Ishikawa (cell line): ENCODE data around the gene ZNF691.

ENCODE experiments used
- CEBPB ChIP-seq: IDR thresholded peaks from 2 replicates; pipeline ENCODE4 v1.6.1; 2012
- CREB1 ChIP-seq: IDR thresholded peaks from 2 replicates; pipeline ENCODE4 v1.6.1; 2012; ENCODE audit warnings: low read depth
- EGR1 ChIP-seq: IDR thresholded peaks from 2 replicates; pipeline ENCODE4 v1.6.1; 2012
- EP300 ChIP-seq: IDR thresholded peaks from 2 replicates; pipeline ENCODE4 v1.6.1; 2012; ENCODE audit warnings: borderline replicate concordance
- FOXM1 ChIP-seq: IDR thresholded peaks from 2 replicates; pipeline ENCODE4 v1.6.1; 2012; ENCODE audit warnings: low read depth, borderline replicate concordance
- RAD21 ChIP-seq: IDR thresholded peaks from 2 replicates; pipeline ENCODE4 v1.6.1; 2012; ENCODE audit warnings: low read depth
- TAF1 ChIP-seq: IDR thresholded peaks from 2 replicates; pipeline ENCODE4 v1.6.1; 2012; ENCODE audit warnings: low read depth, mild to moderate bottlenecking
- TCF12 ChIP-seq: IDR thresholded peaks from 2 replicates; pipeline ENCODE4 v1.6.1; 2012; ENCODE audit warnings: low read depth
- TEAD4 ChIP-seq: IDR thresholded peaks from 2 replicates; pipeline ENCODE4 v1.6.1; 2012
- YY1 ChIP-seq: IDR thresholded peaks from 2 replicates; pipeline ENCODE4 v1.6.1; 2012; ENCODE audit warnings: low read depth
- ZBTB7A ChIP-seq: IDR thresholded peaks from 2 replicates; pipeline ENCODE4 v1.6.1; 2012; ENCODE audit warnings: low read depth
- TF ChIP-seq, protein P1 (sequence below): IDR thresholded peaks from 2 replicates; pipeline ENCODE4 v1.6.1; 2012
- TF ChIP-seq, protein P2 (sequence below): IDR thresholded peaks from 2 replicates; pipeline ENCODE4 v1.6.1; 2012

DNA sequence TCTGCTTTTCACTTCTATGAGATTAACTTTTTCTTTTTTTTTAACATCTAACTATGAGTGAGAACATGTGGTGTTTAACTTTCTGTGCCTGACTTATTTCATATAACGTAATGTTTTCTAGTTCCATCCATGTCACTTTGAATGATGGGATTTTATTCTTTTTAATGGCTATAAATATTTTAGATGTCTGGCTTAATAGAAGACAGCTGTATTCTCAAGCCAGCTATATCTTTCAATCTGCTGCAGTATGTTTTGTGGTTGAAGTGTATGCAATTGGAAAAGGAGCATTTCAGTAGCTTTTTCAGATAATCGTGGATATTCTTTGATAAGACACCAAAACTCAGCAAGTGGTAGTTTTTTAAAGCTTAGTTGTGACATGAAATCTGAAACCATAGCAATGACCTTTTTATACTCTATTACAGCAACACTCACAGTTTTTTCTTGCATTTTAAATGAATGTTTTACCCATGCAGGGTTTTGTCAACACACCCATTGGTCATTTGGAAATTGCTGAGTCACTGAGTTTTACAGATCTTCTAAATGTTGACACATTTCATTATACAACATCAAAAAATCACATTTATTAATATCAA lies 23.5 kb upstream of the ZNF691 start:
- no peak for TF ChIP-seq EP300
- TF ChIP-seq CREB1, result no peak
- no peak for TF ChIP-seq CEBPB
- TF ChIP-seq, protein P1, sequence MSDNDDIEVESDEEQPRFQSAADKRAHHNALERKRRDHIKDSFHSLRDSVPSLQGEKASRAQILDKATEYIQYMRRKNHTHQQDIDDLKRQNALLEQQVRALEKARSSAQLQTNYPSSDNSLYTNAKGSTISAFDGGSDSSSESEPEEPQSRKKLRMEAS, result no peak
- TF ChIP-seq FOXM1, result no peak
- TF ChIP-seq TCF12, result no peak
- TF ChIP-seq YY1, result no peak
- no peak for TF ChIP-seq ZBTB7A
- TF ChIP-seq, protein P2, sequence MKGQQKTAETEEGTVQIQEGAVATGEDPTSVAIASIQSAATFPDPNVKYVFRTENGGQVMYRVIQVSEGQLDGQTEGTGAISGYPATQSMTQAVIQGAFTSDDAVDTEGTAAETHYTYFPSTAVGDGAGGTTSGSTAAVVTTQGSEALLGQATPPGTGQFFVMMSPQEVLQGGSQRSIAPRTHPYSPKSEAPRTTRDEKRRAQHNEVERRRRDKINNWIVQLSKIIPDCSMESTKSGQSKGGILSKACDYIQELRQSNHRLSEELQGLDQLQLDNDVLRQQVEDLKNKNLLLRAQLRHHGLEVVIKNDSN, result no peak
- no peak for TF ChIP-seq EGR1
- TF ChIP-seq TEAD4, result no peak
- no peak for TF ChIP-seq RAD21
- no peak for TF ChIP-seq TAF1
